ENCODE data around the gene USP49. TPM values are rescaled to one million over a fixed set of nuclear protein-coding genes. Genes with fewer than 3 reads are reported as not detected.

Gene USP49
- total RNA-seq, 4 donors from 2014 or later = 2.3 to 16.5 (median 6.6) TPM

DNA sequence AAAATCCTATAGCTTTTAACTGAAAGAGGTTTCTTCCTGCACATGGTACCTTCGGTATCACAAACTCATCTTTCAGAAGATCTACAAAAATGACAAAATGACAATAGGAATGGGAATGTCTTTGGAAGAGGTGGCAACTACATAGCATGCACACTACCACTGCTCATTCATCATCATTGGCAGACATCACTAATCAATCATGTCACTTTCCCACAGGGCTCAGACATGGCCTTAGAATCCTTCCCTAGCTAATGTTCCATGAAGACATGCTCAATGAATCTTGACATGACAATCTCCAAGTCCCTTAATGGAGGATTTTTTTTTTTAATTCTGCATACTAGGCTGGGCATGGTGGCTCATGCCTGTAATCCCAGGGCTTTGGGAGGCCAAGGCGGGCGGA lies 144.8 kb downstream of the USP49 start:
- no peak for DNase-seq
- H3K27ac ChIP-seq = no peak overlapping the region
- H3K27me3 ChIP-seq = no peaks in the 10 kb centered on the region
- H3K36me3 ChIP-seq = no peaks in the 10 kb centered on the region
- no peak overlapping the region for H3K4me3 ChIP-seq
- TF ChIP-seq CTCF (IDR thresholded peaks at IDR 0.05) (no peak), POLR2A (IDR thresholded peaks at IDR 0.05) (no peak)
- intact Hi-C loops (cut with DNase I; ENCODE audit: low total_unique reads) = no loop called here
- H3K4me1 ChIP-seq = no peaks in the 10 kb centered on the region
- H3K9me3 ChIP-seq = no peaks in the 10 kb centered on the region

- Histone ChIP-seq H3K27ac (no peak overlapping the region), H3K4me3 (no peak overlapping the region), H3K36me3 (no peaks in the 10 kb centered on the region), H3K9me3 (no peaks in the 10 kb centered on the region), H3K27me3 (no peaks in the 10 kb centered on the region), H3K4me1 (no peaks in the 10 kb centered on the region)
- DNase-seq = no peak
- TF ChIP-seq POLR2A (IDR thresholded peaks at IDR 0.05) (no peak), CTCF (IDR thresholded peaks at IDR 0.05) (no peak)
- intact Hi-C loops (cut with DNase I; ENCODE audit: low total_unique reads) = no loop called here
Observed at GRCh38 chr6:41748542-41748941, 146.6 kb downstream of the USP49 start.

DNA sequence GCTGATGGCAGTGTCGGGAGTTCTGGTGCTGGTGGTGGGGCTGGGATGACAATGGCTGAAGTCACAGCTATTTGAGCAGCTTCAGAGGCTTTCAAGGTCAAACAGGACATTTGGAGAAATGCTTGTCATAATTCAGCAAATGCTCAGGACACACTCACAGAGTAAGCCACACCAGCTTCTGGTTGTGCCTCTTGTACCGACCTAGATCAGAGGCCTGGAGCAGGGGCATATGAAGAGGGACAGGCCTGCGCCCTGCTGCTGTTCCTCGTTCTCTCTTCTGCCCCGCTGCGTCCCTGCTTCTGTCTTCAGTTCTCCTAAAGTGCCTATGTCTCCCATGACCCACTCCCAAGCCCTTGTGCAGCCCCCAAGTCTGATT lies 147.1 kb downstream of the USP49 start:
- TF ChIP-seq POLR2A (IDR thresholded peaks at IDR 0.05) = no peak
- H3K9me3 ChIP-seq = no peaks in the 10 kb centered on the region
- intact Hi-C loops (cut with DNase I; ENCODE audit: low total_unique reads) = no loop called here
- H3K27ac ChIP-seq = no peak overlapping the region
- H3K4me1 ChIP-seq = no peaks in the 10 kb centered on the region
- H3K4me3 ChIP-seq = no peak overlapping the region
- H3K27me3 ChIP-seq = no peaks in the 10 kb centered on the region
- no peak for DNase-seq
- no peaks in the 10 kb centered on the region for H3K36me3 ChIP-seq

DNA sequence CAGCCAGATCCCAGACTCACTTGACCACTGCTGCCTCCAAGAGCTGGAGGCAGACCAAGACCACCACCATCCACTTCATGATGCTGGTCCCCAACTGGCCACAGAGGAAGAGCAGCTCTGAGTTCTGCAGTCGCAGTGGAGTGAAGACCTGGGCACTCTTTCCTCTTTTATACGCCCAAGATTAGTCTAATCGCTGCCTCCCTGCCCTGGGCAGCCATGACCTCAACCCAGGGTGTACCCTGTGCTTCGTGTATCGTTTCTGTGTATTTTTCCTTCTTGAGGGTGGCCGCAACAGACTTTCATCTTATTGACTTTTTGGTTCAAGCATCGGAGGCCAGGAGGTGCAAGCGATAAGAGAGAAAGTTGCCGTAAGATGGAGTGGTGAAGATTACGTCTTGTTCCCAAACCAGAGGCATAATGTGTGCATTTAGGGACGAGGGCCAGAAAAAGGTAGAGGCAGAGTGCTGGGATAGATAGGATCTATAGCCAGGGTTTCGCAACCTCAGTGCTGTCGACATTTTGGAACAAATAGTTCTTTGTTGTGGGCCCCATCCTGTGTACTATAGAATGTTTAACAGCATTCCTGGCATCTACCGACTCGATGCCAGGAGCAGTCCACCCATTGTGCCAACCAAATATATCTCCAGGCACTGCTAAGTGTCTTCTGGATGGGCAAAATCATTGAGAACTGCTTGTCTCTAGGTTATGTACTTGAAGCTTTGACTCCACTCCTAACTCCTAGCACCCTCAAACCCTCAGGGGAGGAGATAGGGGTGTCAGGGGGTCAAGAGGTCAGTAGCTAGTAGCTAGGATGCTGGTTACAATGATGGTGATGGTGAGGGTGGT lies 147.7 kb downstream of the USP49 start, which contains the start of gene PGC:
Gene PGC (minus strand): TSS at position 142 of the 846 bp plus-strand sequence. CDS start 63 bp downstream, at position 79.
- intact Hi-C loops (cut with DNase I; ENCODE audit: low total_unique reads) = no loop called here
- TF ChIP-seq POLR2A (IDR thresholded peaks at IDR 0.05) = no peak
- no peak within 1 kb of the TSS for H3K27ac ChIP-seq
- H3K36me3 ChIP-seq = no peaks in the 10 kb centered on the region
- DNase-seq = no peak
- no peaks in the 10 kb centered on the region for H3K4me1 ChIP-seq
- H3K4me3 ChIP-seq = no peak within 1 kb of the TSS
- no peaks in the 10 kb centered on the region for H3K27me3 ChIP-seq
- no peaks in the 10 kb centered on the region for H3K9me3 ChIP-seq

GRCh38 chr6:41746107-41746506 lies 149.1 kb downstream of the USP49 start:
- no peak overlapping the region for H3K4me3 ChIP-seq
- intact Hi-C loops (cut with DNase I; ENCODE audit: low total_unique reads) = no loop called here
- TF ChIP-seq CTCF (IDR thresholded peaks at IDR 0.05) = no peak
- no peak for TF ChIP-seq POLR2A (IDR thresholded peaks at IDR 0.05)
- H3K9me3 ChIP-seq = no peaks in the 10 kb centered on the region
- H3K27me3 ChIP-seq = no peaks in the 10 kb centered on the region
- H3K4me1 ChIP-seq = no peaks in the 10 kb centered on the region
- DNase-seq = no peak
- H3K36me3 ChIP-seq = no peaks in the 10 kb centered on the region
- no peak overlapping the region for H3K27ac ChIP-seq

GRCh38 chr6:41744236-41744787 lies 150.9 kb downstream of the USP49 start:
- no peak for TF ChIP-seq CTCF (IDR thresholded peaks at IDR 0.05)
- TF ChIP-seq POLR2A (IDR thresholded peaks at IDR 0.05) = no peak
- intact Hi-C loops (cut with DNase I; ENCODE audit: low total_unique reads) = no loop called here
- DNase-seq = no peak
- Histone ChIP-seq H3K36me3 (no peaks in the 10 kb centered on the region), H3K9me3 (no peaks in the 10 kb centered on the region), H3K4me1 (no peaks in the 10 kb centered on the region), H3K27me3 (no peaks in the 10 kb centered on the region), H3K27ac (no peak overlapping the region), H3K4me3 (no peak overlapping the region)

Measured in uterus (tissue), 4 donors.